WTC11 (cell line): Measurements from ENCODE around the gene AGBL1. TPM values are rescaled to one million over a fixed set of nuclear protein-coding genes. Genes with fewer than 3 reads are reported as not detected.

ENCODE experiments used
- ATAC-seq: fragments of 200-7000 bp; cut with Tn5 transposase; 2 replicates; pipeline ENCODE4 v1.10.0; 2021; ENCODE audit warnings: mild to moderate bottlenecking, moderate library complexity
- CTCF ChIA-PET: fragments of 300-600 bp; sonication (Branson Sonifier 250); formaldehyde crosslinking; loops from one replicate; lab custom pipeline; 2021; ENCODE audit warnings: antibody characterized with exemption; lab: Charles Lee
- POLR2A ChIA-PET: fragments of 350-600 bp; sonication (Branson Sonifier 250); formaldehyde crosslinking; loops from one replicate; lab custom pipeline; 2021; ENCODE audit warnings: antibody characterized with exemption; lab: Charles Lee
- DNase-seq: peaks from one replicate; pipeline ENCODE4 v3.0.0; 2021; ENCODE audit warnings: low spot score
- H3K27ac Mint-ChIP-seq: 2 replicates; pipeline ENCODE4 v1.8.0; 2021; ENCODE audit warnings: mixed read lengths
- H3K27me3 Mint-ChIP-seq: 2 replicates; pipeline ENCODE4 v1.8.0; 2021; ENCODE audit warnings: low read depth, mild to moderate bottlenecking, moderate library complexity, mixed read lengths
- H3K36me3 Mint-ChIP-seq: 2 replicates; pipeline ENCODE4 v1.8.0; 2021; ENCODE audit warnings: mixed read lengths
- H3K4me1 Mint-ChIP-seq: 2 replicates; pipeline ENCODE4 v1.8.0; 2022; ENCODE audit warnings: mixed read lengths
- H3K4me3 Mint-ChIP-seq: 2 replicates; pipeline ENCODE4 v1.8.0; 2021; ENCODE audit warnings: mild to moderate bottlenecking, moderate library complexity, mixed read lengths
- H3K9me3 Mint-ChIP-seq: 2 replicates; pipeline ENCODE4 v1.8.0; 2021; ENCODE audit warnings: mixed read lengths
- AFF4 ChIP-seq: sonication (generic); formaldehyde crosslinking; IDR thresholded peaks from 2 replicates; pipeline ENCODE4 v1.8.1; 2023; ENCODE audit warnings: mild to moderate bottlenecking, missing genetic modification reagents, borderline replicate concordance
- AR ChIP-seq: fragments of 250-450 bp; sonication (Bioruptor Pico); IDR thresholded peaks from 2 replicates; pipeline ENCODE4 v1.9.0; 2021; ENCODE audit warnings: mild to moderate bottlenecking
- E2F1 ChIP-seq: sonication (generic); formaldehyde crosslinking; IDR thresholded peaks from 2 replicates; pipeline ENCODE4 v1.8.0; 2022; ENCODE audit warnings: mild to moderate bottlenecking, missing genetic modification reagents
- FOXJ3 ChIP-seq: sonication (generic); formaldehyde crosslinking; IDR thresholded peaks from 2 replicates; pipeline ENCODE4 v1.9.0; 2021; ENCODE audit warnings: missing genetic modification reagents, mild to moderate bottlenecking, borderline replicate concordance
- FOXK1 ChIP-seq: sonication (generic); formaldehyde crosslinking; IDR thresholded peaks from 2 replicates; pipeline ENCODE4 v1.8.0; 2022; ENCODE audit warnings: mild to moderate bottlenecking, moderate library complexity, missing genetic modification reagents
- GRHL2 ChIP-seq: fragments of 250-450 bp; sonication (Bioruptor Pico); IDR thresholded peaks from 2 replicates; pipeline ENCODE4 v1.8.0; 2022; ENCODE audit warnings: mild to moderate bottlenecking, moderate library complexity; ENCODE audit not compliant: insufficient replicate concordance, severe bottlenecking
- JUN ChIP-seq: sonication (generic); formaldehyde crosslinking; IDR thresholded peaks from 2 replicates; pipeline ENCODE4 v1.8.0; 2023; ENCODE audit warnings: mild to moderate bottlenecking, missing genetic modification reagents
- SMAD3 ChIP-seq: sonication (generic); formaldehyde crosslinking; IDR thresholded peaks from 2 replicates; pipeline ENCODE4 v1.8.0; 2022; ENCODE audit warnings: missing genetic modification reagents, mild to moderate bottlenecking, borderline replicate concordance
- USF1 ChIP-seq: sonication (generic); formaldehyde crosslinking; IDR thresholded peaks from 2 replicates; pipeline ENCODE4 v1.8.0; 2022; ENCODE audit warnings: mild to moderate bottlenecking, missing genetic modification reagents
- ZNF671 ChIP-seq: fragments of 250-450 bp; sonication (Bioruptor Pico); IDR thresholded peaks from 2 replicates; pipeline ENCODE4 v1.8.0; 2021; ENCODE audit warnings: mild to moderate bottlenecking
- total RNA-seq: library from RNA; stranded (reverse); gene quantifications from 3 replicates; pipeline ENCODE4 v1.2.3, GENCODE V29; 2021
- TF ChIP-seq, protein P1 (sequence below): fragments of 250-450 bp; sonication (Bioruptor Pico); conservative IDR thresholded peaks from 2 replicates; pipeline ENCODE4 v1.9.0; 2021; ENCODE audit warnings: mild to moderate bottlenecking
- TF ChIP-seq, protein P2 (sequence below): sonication (generic); formaldehyde crosslinking; IDR thresholded peaks from 2 replicates; pipeline ENCODE4 v1.8.0; 2022; ENCODE audit warnings: missing genetic modification reagents
- TF ChIP-seq, protein P3 (sequence below): fragments of 250-450 bp; sonication (Bioruptor Pico); IDR thresholded peaks from 2 replicates; pipeline ENCODE4 v1.9.0; 2021; ENCODE audit warnings: mild to moderate bottlenecking
- TF ChIP-seq, protein P4 (sequence below): fragments of 250-450 bp; sonication (Bioruptor Pico); IDR thresholded peaks from 2 replicates; pipeline ENCODE4 v1.8.0; 2021; ENCODE audit warnings: mild to moderate bottlenecking

AGBL1 gene
- total RNA-seq, 1 experiment from 2014 or later, result not detected

DNA sequence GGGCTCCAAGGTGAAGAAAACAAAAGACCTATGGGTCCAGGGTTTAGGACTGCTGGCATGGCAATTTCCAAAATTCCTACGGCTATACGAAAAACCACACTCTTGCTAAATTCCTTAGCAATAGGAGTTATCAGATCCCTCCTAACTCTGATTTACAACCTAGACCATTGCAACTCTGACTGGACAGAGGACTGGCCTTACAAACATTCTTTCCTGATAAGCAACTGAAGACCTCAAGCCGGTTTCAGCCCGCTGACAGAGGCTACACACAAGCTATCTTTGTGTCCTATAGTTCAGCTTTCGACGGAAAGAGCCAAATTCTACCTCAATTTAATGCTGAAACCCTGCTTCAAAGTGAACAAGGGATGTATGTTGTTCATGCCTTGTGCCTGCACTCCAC lies 38.3 kb upstream of the AGBL1 start:
- TF ChIP-seq JUN, result no peak
- no peak for TF ChIP-seq USF1
- TF ChIP-seq E2F1 (CRISPR knock-in tag), result no peak
- TF ChIP-seq FOXJ3 (CRISPR knock-in tag), result no peak
- no peak for TF ChIP-seq AR (CRISPR knock-in tag)
- Mint-ChIP-seq H3K4me3 (no peak overlapping the region), H3K4me1 (peaks cover 48% of the 10 kb centered on the region), H3K36me3 (no peaks in the 10 kb centered on the region), H3K9me3 (no peaks in the 10 kb centered on the region; the same call in 1 of the 2 replicates), H3K27ac (no peak overlapping the region), H3K27me3 (peaks cover 4% of the 10 kb centered on the region; the same call in 1 of the 2 replicates)
- ChIA-PET POLR2A (no interaction called here), CTCF (interaction anchor here (0.5 to 1.6 kb wide), 7 partner anchors 9 to 290 kb away, joined by 3 to 10 read pairs (median 5); no protein-coding TSS in a partner anchor)
- ATAC-seq (no peak), DNase-seq (no peak)

DNA sequence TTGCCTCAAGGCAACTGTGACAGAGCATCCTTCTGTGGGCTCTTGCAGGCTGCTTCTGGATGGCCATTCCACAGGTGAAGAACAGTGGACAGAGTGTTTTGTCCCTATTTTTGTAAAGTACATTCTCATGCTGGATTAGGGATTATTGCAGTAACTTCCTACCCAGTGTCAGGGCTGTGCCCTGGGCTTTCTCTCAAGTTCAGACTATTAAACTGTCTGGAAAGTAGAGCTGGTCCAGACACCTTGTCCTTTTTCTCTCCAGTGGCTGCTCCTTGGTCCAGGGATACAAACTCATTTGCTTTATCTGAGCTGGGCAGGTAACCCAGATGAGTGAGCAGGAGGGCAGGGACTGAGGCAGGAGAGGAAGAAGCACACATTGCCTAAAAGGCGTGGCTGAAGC lies 37.4 kb upstream of the AGBL1 start:
- CTCF ChIA-PET, result interaction anchor here (1.6 kb wide), 1 partner anchor 169 kb away, joined by 5 read pairs; no protein-coding TSS in a partner anchor
- Mint-ChIP-seq H3K4me3 (no peak overlapping the region), H3K36me3 (peaks cover 3% of the 10 kb centered on the region; the same call in 1 of the 2 replicates), H3K4me1 (peaks cover 48% of the 10 kb centered on the region), H3K9me3 (peaks cover 4% of the 10 kb centered on the region), H3K27me3 (peaks cover 4% of the 10 kb centered on the region; the same call in 1 of the 2 replicates), H3K27ac (no peak overlapping the region)
- ATAC-seq (no peak), DNase-seq (no peak)
- POLR2A ChIA-PET, result no interaction called here
- TF ChIP-seq ZNF671 (CRISPR knock-in tag), result no peak
- TF ChIP-seq, protein P1, sequence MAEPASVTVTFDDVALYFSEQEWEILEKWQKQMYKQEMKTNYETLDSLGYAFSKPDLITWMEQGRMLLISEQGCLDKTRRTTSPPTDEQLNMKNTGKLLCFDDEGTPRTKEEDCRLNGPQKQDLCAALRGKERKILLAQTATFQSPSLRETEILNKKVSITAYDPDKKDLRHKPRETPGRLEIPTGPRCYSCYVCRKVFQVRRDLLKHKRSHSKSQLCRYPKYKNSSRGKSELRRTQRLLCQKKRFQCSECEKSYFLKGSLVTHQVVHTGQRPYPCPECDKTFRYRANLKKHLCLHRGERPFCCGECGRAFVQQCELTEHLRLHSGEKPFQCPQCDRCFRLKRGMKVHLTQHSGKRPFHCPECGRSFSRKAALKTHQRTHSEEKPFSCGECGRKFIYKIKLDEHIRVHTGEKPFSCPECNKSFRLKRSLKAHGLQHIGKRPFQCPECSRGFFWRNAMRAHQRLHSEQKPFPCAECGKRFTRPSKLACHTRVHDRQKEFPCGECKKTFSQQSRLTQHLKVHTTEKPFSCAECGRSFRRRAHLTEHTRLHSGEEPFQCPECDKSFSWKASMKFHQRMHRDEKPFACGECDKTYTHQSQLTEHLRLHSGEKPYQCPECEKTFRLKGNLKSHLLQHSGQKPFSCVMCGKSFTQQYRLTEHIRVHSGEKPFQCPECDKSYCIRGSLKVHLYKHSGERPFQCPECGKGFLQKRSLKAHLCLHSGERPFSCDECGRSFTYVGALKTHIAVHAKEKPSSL (CRISPR knock-in tag), result no peak
- TF ChIP-seq GRHL2 (CRISPR knock-in tag), result no peak
- TF ChIP-seq FOXK1, result no peak
- TF ChIP-seq, all 79 proteins: peak for 0

DNA sequence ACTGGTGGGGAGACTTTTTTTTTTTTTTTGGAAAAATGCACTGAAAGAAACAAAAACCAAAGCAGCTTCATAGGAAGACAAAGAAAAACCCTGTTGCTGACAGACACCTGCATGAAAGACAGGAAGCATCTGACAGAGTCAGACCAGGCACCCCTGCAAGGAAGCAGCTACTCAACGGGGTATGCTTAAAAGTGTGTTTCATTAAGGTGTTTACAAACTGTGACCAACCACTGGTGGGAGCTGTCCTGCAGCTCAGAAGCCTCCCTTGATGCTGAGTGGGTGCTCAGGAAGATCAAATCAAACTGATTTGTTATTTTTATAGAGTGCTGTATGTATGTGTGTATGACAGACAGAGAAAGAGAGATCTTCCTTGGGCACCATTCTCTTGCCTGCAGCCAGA lies 34.7 kb upstream of the AGBL1 start:
- Mint-ChIP-seq H3K27me3 (peaks cover 4% of the 10 kb centered on the region; the same call in 1 of the 2 replicates), H3K4me1 (peaks cover 40% of the 10 kb centered on the region), H3K27ac (no peak overlapping the region), H3K36me3 (peaks cover 8% of the 10 kb centered on the region; the same call in 1 of the 2 replicates), H3K4me3 (no peak overlapping the region), H3K9me3 (peaks cover 11% of the 10 kb centered on the region)
- DNase-seq (no peak), ATAC-seq (no peak)
- CTCF ChIA-PET, result interaction anchor here (0.6 to 1.2 kb wide), 7 partner anchors 15 to 1027 kb away, joined by 3 to 8 read pairs (median 3); no protein-coding TSS in a partner anchor
- POLR2A ChIA-PET, result interaction anchor here (0.7 kb wide), 1 partner anchor 172 kb away, joined by 4 read pairs; no protein-coding TSS in a partner anchor
- TF ChIP-seq, protein P2, sequence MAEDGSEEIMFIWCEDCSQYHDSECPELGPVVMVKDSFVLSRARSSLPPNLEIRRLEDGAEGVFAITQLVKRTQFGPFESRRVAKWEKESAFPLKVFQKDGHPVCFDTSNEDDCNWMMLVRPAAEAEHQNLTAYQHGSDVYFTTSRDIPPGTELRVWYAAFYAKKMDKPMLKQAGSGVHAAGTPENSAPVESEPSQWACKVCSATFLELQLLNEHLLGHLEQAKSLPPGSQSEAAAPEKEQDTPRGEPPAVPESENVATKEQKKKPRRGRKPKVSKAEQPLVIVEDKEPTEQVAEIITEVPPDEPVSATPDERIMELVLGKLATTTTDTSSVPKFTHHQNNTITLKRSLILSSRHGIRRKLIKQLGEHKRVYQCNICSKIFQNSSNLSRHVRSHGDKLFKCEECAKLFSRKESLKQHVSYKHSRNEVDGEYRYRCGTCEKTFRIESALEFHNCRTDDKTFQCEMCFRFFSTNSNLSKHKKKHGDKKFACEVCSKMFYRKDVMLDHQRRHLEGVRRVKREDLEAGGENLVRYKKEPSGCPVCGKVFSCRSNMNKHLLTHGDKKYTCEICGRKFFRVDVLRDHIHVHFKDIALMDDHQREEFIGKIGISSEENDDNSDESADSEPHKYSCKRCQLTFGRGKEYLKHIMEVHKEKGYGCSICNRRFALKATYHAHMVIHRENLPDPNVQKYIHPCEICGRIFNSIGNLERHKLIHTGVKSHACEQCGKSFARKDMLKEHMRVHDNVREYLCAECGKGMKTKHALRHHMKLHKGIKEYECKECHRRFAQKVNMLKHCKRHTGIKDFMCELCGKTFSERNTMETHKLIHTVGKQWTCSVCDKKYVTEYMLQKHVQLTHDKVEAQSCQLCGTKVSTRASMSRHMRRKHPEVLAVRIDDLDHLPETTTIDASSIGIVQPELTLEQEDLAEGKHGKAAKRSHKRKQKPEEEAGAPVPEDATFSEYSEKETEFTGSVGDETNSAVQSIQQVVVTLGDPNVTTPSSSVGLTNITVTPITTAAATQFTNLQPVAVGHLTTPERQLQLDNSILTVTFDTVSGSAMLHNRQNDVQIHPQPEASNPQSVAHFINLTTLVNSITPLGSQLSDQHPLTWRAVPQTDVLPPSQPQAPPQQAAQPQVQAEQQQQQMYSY, result no peak
- TF ChIP-seq, protein P3, sequence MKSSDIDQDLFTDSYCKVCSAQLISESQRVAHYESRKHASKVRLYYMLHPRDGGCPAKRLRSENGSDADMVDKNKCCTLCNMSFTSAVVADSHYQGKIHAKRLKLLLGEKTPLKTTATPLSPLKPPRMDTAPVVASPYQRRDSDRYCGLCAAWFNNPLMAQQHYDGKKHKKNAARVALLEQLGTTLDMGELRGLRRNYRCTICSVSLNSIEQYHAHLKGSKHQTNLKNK (CRISPR knock-in tag), result no peak
- TF ChIP-seq, protein P4, sequence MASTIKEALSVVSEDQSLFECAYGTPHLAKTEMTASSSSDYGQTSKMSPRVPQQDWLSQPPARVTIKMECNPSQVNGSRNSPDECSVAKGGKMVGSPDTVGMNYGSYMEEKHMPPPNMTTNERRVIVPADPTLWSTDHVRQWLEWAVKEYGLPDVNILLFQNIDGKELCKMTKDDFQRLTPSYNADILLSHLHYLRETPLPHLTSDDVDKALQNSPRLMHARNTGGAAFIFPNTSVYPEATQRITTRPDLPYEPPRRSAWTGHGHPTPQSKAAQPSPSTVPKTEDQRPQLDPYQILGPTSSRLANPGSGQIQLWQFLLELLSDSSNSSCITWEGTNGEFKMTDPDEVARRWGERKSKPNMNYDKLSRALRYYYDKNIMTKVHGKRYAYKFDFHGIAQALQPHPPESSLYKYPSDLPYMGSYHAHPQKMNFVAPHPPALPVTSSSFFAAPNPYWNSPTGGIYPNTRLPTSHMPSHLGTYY, result no peak
- TF ChIP-seq SMAD3, result no peak
- TF ChIP-seq AFF4 (CRISPR knock-in tag), result no peak
